ENCODE data around the gene PRR35.

GRCh38 chr16:551210-551609 lies 9.0 kb upstream of the PRR35 start:
- no peak for TF ChIP-seq POLR2A (IDR thresholded peaks at IDR 0.05)
- TF ChIP-seq CTCF (IDR thresholded peaks at IDR 0.05): no peak
